ENCODE data around the gene PPP1R1B.
"Not testable (repeated sequence)": the region's sequence is repeated elsewhere in the genome, so short reads cannot be mapped to it uniquely, and the experiment has no call there.

DNA sequence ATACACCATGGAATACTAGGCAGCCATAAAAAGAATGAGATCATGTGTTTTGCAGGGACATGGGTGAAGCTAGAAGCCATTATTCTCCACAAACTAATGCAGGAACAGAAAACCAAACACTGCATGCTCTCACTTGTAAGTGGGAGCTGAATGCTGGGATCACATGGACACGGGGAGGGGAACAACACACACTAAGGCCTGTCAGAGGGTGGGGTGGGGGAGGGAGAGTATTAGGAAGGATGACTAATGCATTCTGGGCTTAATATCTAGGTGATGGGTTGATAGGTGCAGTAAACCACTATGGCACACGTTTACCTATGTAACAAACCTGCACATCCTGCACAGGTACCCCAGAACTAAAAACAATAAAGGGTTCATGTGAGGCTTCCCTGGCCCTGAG lies 36.6 kb upstream of the PPP1R1B start:
- TF ChIP-seq, protein P1, sequence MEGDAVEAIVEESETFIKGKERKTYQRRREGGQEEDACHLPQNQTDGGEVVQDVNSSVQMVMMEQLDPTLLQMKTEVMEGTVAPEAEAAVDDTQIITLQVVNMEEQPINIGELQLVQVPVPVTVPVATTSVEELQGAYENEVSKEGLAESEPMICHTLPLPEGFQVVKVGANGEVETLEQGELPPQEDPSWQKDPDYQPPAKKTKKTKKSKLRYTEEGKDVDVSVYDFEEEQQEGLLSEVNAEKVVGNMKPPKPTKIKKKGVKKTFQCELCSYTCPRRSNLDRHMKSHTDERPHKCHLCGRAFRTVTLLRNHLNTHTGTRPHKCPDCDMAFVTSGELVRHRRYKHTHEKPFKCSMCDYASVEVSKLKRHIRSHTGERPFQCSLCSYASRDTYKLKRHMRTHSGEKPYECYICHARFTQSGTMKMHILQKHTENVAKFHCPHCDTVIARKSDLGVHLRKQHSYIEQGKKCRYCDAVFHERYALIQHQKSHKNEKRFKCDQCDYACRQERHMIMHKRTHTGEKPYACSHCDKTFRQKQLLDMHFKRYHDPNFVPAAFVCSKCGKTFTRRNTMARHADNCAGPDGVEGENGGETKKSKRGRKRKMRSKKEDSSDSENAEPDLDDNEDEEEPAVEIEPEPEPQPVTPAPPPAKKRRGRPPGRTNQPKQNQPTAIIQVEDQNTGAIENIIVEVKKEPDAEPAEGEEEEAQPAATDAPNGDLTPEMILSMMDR (IDR thresholded peaks at IDR 0.05): not testable (repeated sequence)
- not testable (repeated sequence) for TF ChIP-seq EZH2 (IDR thresholded peaks at IDR 0.05)
